Neural progenitor cell (in vitro differentiated cells): Measurements from ENCODE around the gene TPD52L1. TPM values are rescaled to one million over a fixed set of nuclear protein-coding genes. Genes with fewer than 3 reads are reported as not detected.

Experiments used
- DNase-seq: peaks from one replicate; pipeline ENCODE4 v3.0.0-alpha.2; 2016; ENCODE audit warnings: low spot score
- H2AFZ ChIP-seq: fragments of 200-600 bp; sonication (generic); replicated peaks from 2 replicates; pipeline ENCODE4 v1.6.1; 2016; ENCODE audit warnings: antibody characterized with exemption
- H3F3A ChIP-seq: fragments of 200-600 bp; sonication (generic); 2 replicates; pipeline ENCODE4 v1.6.1; 2016; ENCODE audit warnings: antibody characterized with exemption, low read depth
- H3K27ac ChIP-seq: fragments of 200-600 bp; sonication (generic); 2 replicates; pipeline ENCODE4 v1.5.1; 2016; ENCODE audit warnings: mild to moderate bottlenecking
- H3K27me3 ChIP-seq: fragments of 200-600 bp; sonication (generic); 2 replicates; pipeline ENCODE4 v1.6.1; 2016; ENCODE audit warnings: mild to moderate bottlenecking, moderate library complexity
- H3K36me3 ChIP-seq: fragments of 200-600 bp; sonication (generic); 2 replicates; pipeline ENCODE4 v1.5.1; 2016
- H3K4me1 ChIP-seq: fragments of 200-600 bp; sonication (generic); 2 replicates; pipeline ENCODE4 v1.6.1; 2016; ENCODE audit warnings: mixed run types
- H3K4me2 ChIP-seq: fragments of 200-600 bp; sonication (generic); 2 replicates; pipeline ENCODE4 v1.6.1; 2016
- H3K4me3 ChIP-seq: fragments of 200-600 bp; sonication (generic); 2 replicates; pipeline ENCODE4 v1.5.1; 2016
- H3K79me2 ChIP-seq: fragments of 200-600 bp; sonication (generic); 2 replicates; pipeline ENCODE4 v1.6.1; 2016; ENCODE audit warnings: low read depth
- H3K9ac ChIP-seq: fragments of 200-600 bp; sonication (generic); 2 replicates; pipeline ENCODE4 v1.6.1; 2016
- H3K9me3 ChIP-seq: fragments of 200-600 bp; sonication (generic); 2 replicates; pipeline ENCODE4 v1.5.1; 2016; ENCODE audit warnings: low read depth
- H4K20me1 ChIP-seq: fragments of 200-600 bp; sonication (generic); 2 replicates; pipeline ENCODE4 v1.6.1; 2016; ENCODE audit warnings: low read depth
- H3K27ac Mint-ChIP-seq: 3 replicates; pipeline ENCODE4 v1.8.0; 2021; ENCODE audit warnings: mixed read lengths
- H3K27me3 Mint-ChIP-seq: 2 replicates; pipeline ENCODE4 v1.8.0; 2022; ENCODE audit warnings: low read depth, mild to moderate bottlenecking, inconsistent platforms, moderate library complexity, mixed read lengths; ENCODE audit not compliant: insufficient read depth
- H3K36me3 Mint-ChIP-seq: 3 replicates; pipeline ENCODE4 v1.8.0; 2021; ENCODE audit warnings: mixed read lengths
- H3K4me1 Mint-ChIP-seq: 3 replicates; pipeline ENCODE4 v1.8.0; 2021; ENCODE audit warnings: mixed read lengths
- H3K4me3 Mint-ChIP-seq: 3 replicates; pipeline ENCODE4 v1.8.0; 2021; ENCODE audit warnings: mild to moderate bottlenecking, moderate library complexity, mixed read lengths
- H3K9me3 Mint-ChIP-seq: 3 replicates; pipeline ENCODE4 v1.8.0; 2020; ENCODE audit warnings: mixed read lengths
- EZH2 ChIP-seq: fragments of 200-600 bp; sonication (generic); IDR thresholded peaks from 2 replicates; pipeline ENCODE4 v1.6.1; 2017; ENCODE audit warnings: antibody characterized with exemption, mild to moderate bottlenecking, moderate library complexity
- EZH2phosphoT487 ChIP-seq: fragments of 200-600 bp; sonication (generic); IDR thresholded peaks from 2 replicates; pipeline ENCODE4 v1.6.1; 2017; ENCODE audit warnings: antibody characterized with exemption
- total RNA-seq: library from RNA; depleted of rRNA; stranded (reverse); fragments of >200 nt; gene quantifications from 2 replicates; pipeline ENCODE4 v1.2.3, GENCODE V29; 2015; ENCODE audit warnings: low replicate concordance
- TF ChIP-seq, protein P1 (sequence below): fragments of 200-600 bp; sonication (generic); IDR thresholded peaks from 2 replicates; pipeline ENCODE4 v1.5.1; 2017; ENCODE audit warnings: antibody characterized with exemption, mild to moderate bottlenecking

The TPD52L1 gene
- total RNA-seq, 1 donor from 2014 or later = 9.5 TPM

DNA sequence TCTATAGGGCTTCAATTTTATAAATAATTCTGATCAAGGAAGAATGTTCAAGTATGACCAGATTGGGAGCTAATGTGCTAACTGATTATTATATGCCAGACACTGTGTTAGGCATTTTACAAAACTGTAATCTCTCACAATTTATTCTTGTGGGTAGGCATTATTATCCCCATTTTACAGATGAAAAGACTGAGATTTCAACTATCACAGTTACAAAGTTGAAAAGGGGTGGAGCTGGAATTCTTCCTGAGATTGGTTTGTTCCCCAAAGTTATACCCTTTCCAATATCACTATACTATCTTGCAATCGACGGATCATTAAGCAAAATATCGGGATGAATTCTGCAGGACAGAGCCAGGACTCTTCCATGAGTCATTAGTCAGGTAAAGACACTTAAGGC, 57.1 kb downstream of the TPD52L1 start:
- Histone ChIP-seq H3K4me1 (no peaks in the 10 kb centered on the region), H3K27ac (no peak overlapping the region), H3K9ac (no peak overlapping the region), H3F3A (no peaks in the 10 kb centered on the region), H3K9me3 (no peaks in the 10 kb centered on the region), H3K4me3 (no peak overlapping the region), H3K4me2 (no peak overlapping the region), H4K20me1 (no peaks in the 10 kb centered on the region), H2AFZ (no peak overlapping the region), H3K27me3 (no peaks in the 10 kb centered on the region), H3K79me2 (no peaks in the 10 kb centered on the region), H3K36me3 (no peaks in the 10 kb centered on the region)
- Mint-ChIP-seq H3K27ac (no peak overlapping the region), H3K4me3 (no peak overlapping the region), H3K27me3 (no peaks in the 10 kb centered on the region), H3K36me3 (no peaks in the 10 kb centered on the region), H3K9me3 (no peaks in the 10 kb centered on the region), H3K4me1 (no peaks in the 10 kb centered on the region)
- TF ChIP-seq, protein P1, sequence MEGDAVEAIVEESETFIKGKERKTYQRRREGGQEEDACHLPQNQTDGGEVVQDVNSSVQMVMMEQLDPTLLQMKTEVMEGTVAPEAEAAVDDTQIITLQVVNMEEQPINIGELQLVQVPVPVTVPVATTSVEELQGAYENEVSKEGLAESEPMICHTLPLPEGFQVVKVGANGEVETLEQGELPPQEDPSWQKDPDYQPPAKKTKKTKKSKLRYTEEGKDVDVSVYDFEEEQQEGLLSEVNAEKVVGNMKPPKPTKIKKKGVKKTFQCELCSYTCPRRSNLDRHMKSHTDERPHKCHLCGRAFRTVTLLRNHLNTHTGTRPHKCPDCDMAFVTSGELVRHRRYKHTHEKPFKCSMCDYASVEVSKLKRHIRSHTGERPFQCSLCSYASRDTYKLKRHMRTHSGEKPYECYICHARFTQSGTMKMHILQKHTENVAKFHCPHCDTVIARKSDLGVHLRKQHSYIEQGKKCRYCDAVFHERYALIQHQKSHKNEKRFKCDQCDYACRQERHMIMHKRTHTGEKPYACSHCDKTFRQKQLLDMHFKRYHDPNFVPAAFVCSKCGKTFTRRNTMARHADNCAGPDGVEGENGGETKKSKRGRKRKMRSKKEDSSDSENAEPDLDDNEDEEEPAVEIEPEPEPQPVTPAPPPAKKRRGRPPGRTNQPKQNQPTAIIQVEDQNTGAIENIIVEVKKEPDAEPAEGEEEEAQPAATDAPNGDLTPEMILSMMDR = no peak
- TF ChIP-seq EZH2 = no peak
- TF ChIP-seq EZH2phosphoT487 = no peak
- no peak for DNase-seq

DNA sequence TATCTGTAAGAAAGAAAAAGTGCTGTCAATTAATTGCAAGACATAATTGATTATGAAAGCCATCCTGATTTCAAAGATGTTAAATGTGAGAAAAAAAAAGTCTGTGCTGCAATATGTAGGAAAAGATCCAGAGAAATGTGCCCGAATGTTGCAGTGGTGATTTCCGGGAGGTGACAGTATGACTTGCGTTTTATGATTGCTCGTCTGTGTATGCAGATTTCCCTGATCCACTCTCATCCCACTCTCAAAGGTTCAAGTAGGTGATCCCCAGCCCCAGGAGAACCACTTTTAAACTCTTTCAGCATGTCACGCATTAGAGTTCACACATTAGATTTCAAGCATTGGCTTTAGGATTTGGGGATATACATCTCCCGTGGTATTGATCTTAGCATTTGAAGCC, 57.8 kb downstream of the TPD52L1 start:
- Histone ChIP-seq H2AFZ (no peak overlapping the region), H3F3A (no peaks in the 10 kb centered on the region), H3K79me2 (no peaks in the 10 kb centered on the region), H3K27me3 (no peaks in the 10 kb centered on the region), H3K9me3 (no peaks in the 10 kb centered on the region), H3K27ac (no peak overlapping the region), H3K4me2 (no peak overlapping the region), H4K20me1 (no peaks in the 10 kb centered on the region), H3K4me1 (no peaks in the 10 kb centered on the region), H3K9ac (no peak overlapping the region), H3K36me3 (no peaks in the 10 kb centered on the region), H3K4me3 (no peak overlapping the region)
- H3K36me3 Mint-ChIP-seq = no peaks in the 10 kb centered on the region
- H3K4me3 Mint-ChIP-seq = no peak overlapping the region
- H3K27me3 Mint-ChIP-seq = no peaks in the 10 kb centered on the region
- TF ChIP-seq, protein P1 = no peak
- TF ChIP-seq EZH2phosphoT487 = no peak
- no peak for TF ChIP-seq EZH2
- no peaks in the 10 kb centered on the region for H3K4me1 Mint-ChIP-seq
- no peak for DNase-seq
- H3K9me3 Mint-ChIP-seq = no peaks in the 10 kb centered on the region
- no peak overlapping the region for H3K27ac Mint-ChIP-seq

DNA sequence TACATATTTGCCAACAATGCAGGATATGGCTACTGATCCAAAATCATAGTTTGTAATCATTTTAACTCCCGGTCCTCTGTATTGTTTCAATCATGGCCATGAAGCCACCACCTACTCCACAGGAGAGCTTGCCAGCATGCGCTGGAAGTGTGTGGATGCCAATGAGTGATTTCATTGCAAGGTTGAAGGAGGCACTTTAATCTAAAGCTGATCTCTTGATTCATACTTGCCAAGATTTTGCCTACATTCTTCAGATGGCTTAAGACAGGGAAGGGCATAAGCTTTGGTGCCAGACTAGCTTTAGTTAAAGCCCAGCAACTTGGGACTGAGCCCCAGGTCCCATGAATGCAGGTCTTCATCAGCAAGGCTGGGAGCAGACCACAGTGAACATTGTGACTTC, 58.8 kb downstream of the TPD52L1 start:
- H3F3A ChIP-seq = no peaks in the 10 kb centered on the region
- H3K79me2 ChIP-seq = no peaks in the 10 kb centered on the region
- H3K4me2 ChIP-seq = no peak overlapping the region
- no peak overlapping the region for H3K27ac Mint-ChIP-seq
- no peaks in the 10 kb centered on the region for H3K36me3 Mint-ChIP-seq
- no peak for DNase-seq
- no peaks in the 10 kb centered on the region for H3K4me1 ChIP-seq
- H2AFZ ChIP-seq = no peak overlapping the region
- H3K9me3 Mint-ChIP-seq = no peaks in the 10 kb centered on the region
- H3K4me1 Mint-ChIP-seq = no peaks in the 10 kb centered on the region
- no peaks in the 10 kb centered on the region for H4K20me1 ChIP-seq
- H3K36me3 ChIP-seq = no peaks in the 10 kb centered on the region
- TF ChIP-seq, protein P1 = no peak
- no peak for TF ChIP-seq EZH2phosphoT487
- TF ChIP-seq EZH2 = no peak
- H3K9ac ChIP-seq = no peak overlapping the region
- no peaks in the 10 kb centered on the region for H3K9me3 ChIP-seq
- H3K4me3 Mint-ChIP-seq = no peak overlapping the region
- no peak overlapping the region for H3K4me3 ChIP-seq
- no peaks in the 10 kb centered on the region for H3K27me3 Mint-ChIP-seq
- H3K27me3 ChIP-seq = no peaks in the 10 kb centered on the region
- no peak overlapping the region for H3K27ac ChIP-seq
